Heart left ventricle (tissue), 13 donors: ENCODE measurements around the gene SUMF2.
"Not testable (repeated sequence)": the region's sequence is repeated elsewhere in the genome, so short reads cannot be mapped to it uniquely, and the experiment has no call there.

Experiments used
- CTCF ChIP-seq, 12 donors: fragments of 200-600 bp; sonication (generic) in 4 of 12; IDR thresholded peaks; one replicate each; pipeline versions ENCODE4 v1.5.0 to v1.8.0; 2018 to 2022; ENCODE audit warnings: antibody characterized with exemption in 12 of 12, mild to moderate bottlenecking in 5 of 12
- POLR2A ChIP-seq, 2 donors: fragments of 450-650 bp; IDR thresholded peaks; one replicate each; pipeline ENCODE4 v1.6.1; 2017; ENCODE audit warnings: antibody characterized with exemption in 2 of 2, mild to moderate bottlenecking in 2 of 2, moderate library complexity in 2 of 2
- donor health status: ischemic (EF 13 %, LVEDD 7.1; RV severe dilation, severe dysfunction).
- donor health status: DM: no; HTN: yes; CAD: no.
- donor health status: DM: no; HTN: no; CAD: no.
- donor health status: ischemic (EF 25% LVEDD 6.9; RV normal size, moderate dysfunction).
- donor health status: ischemic (EF 25% LVEDD 5.7; RV mildly dilated, moderate dysfunction).
- donor health status: ischemic (EF 35%, LVEDD 5.7; RV mildly dilated, moderate dysfunction).
- donor health status: nonischemic (EF 11% LVEDD 7.7; RV severe dilation, severe dysfunction).
- donor health status: DM: yes; HTN: yes; CAD: no.
- donor health status: PGD.
- donor health status: ischemic (EF 29% LVEDD 5.4; RV normal size, mild dysfunction).
- donor health status: nonischemic (EF 23%, LVEDD 6.1; RV moderate dilation, normal function).

- TF ChIP-seq POLR2A, CTCF (IDR thresholded peaks at IDR 0.05): not testable (repeated sequence)
Measured at GRCh38 chr7:56066376-56066775, 2.3 kb downstream of the SUMF2 start.
